ENCODE results near the gene GJB5.
A peak's percentile ranks its signal among the peaks of the same experiment; 100 is the strongest.

Gene GJB5

GRCh38 chr1:34759503-34760357, 4.9 kb downstream of the GJB5 start, which contains the start of gene GJB4:
TSS of gene GJB4 (plus strand) at chr1:34759740. CDS start at chr1:34761255, 1,515 bp downstream.
- H3K4me3 ChIP-seq (ENCODE audit: low read depth, low read length): no peak within 1 kb of the TSS
- no peak for TF ChIP-seq CTCF (IDR thresholded peaks at IDR 0.05; ENCODE audit: low read depth, low read length)
- in situ Hi-C loops (cut with HindIII; ENCODE audit: low sequenced_read_pairs): no loop called here
- no peak for DNase-seq (ENCODE audit: low read depth, low spot score)

- no peak overlapping the region for H3K4me3 ChIP-seq (ENCODE audit: low read depth, low read length)
- no peak for TF ChIP-seq CTCF (IDR thresholded peaks at IDR 0.05; ENCODE audit: low read depth, low read length)
- in situ Hi-C loops (cut with HindIII; ENCODE audit: low sequenced_read_pairs): no loop called here
- no peak for DNase-seq (ENCODE audit: low read depth, low spot score)
These were observed 6.4 kb downstream of the GJB5 start for GRCh38 chr1:34761176-34761761.

- H3K4me3 ChIP-seq (ENCODE audit: low read depth, low read length): no peak overlapping the region
- DNase-seq (ENCODE audit: low read depth, low spot score): no peak
- in situ Hi-C loops (cut with HindIII; ENCODE audit: low sequenced_read_pairs): no loop called here
- no peak for TF ChIP-seq CTCF (IDR thresholded peaks at IDR 0.05; ENCODE audit: low read depth, low read length)
These were observed 7.0 kb downstream of the GJB5 start for GRCh38 chr1:34761776-34762307.

- DNase-seq (ENCODE audit: low read depth, low spot score): no peak
- H3K4me3 ChIP-seq (ENCODE audit: low read depth, low read length): no peak overlapping the region
- TF ChIP-seq CTCF (IDR thresholded peaks at IDR 0.05; ENCODE audit: low read depth, low read length): no peak
- in situ Hi-C loops (cut with HindIII; ENCODE audit: low sequenced_read_pairs): no loop called here
These were observed 7.8 kb downstream of the GJB5 start for GRCh38 chr1:34762474-34763141.

GRCh38 chr1:34763142-34763781, 8.4 kb downstream of the GJB5 start:
- in situ Hi-C loops (cut with HindIII; ENCODE audit: low sequenced_read_pairs): no loop called here
- no peak overlapping the region for H3K4me3 ChIP-seq (ENCODE audit: low read depth, low read length)
- DNase-seq (ENCODE audit: low read depth, low spot score): peak; percentile 23
- TF ChIP-seq CTCF (IDR thresholded peaks at IDR 0.05; ENCODE audit: low read depth, low read length): no peak

GRCh38 chr1:34768856-34769255, 14.0 kb downstream of the GJB5 start:
- DNase-seq (ENCODE audit: low read depth, low spot score): no peak
- TF ChIP-seq CTCF (IDR thresholded peaks at IDR 0.05; ENCODE audit: low read depth, low read length): no peak
- in situ Hi-C loops (cut with HindIII; ENCODE audit: low sequenced_read_pairs): no loop called here
- H3K4me3 ChIP-seq (ENCODE audit: low read depth, low read length): no peak overlapping the region

Measured in astrocyte of the spinal cord (primary cell).